Mesangial cell (primary cell): ENCODE results near the gene PDE10A. TPM values are rescaled to one million over a fixed set of nuclear protein-coding genes. Genes with fewer than 3 reads are reported as not detected.

Source experiments
- total RNA-seq: library from RNA; depleted of rRNA; stranded (reverse); fragments of >200 nt; gene quantifications from 2 replicates; pipeline ENCODE4 v1.2.3, GENCODE V29; 2015

Gene PDE10A
- total RNA-seq = 9.6 and 13.8 TPM in 2 replicates

GRCh38 chr6:165662749-165663376 lies at the start of gene PDE10A:
Gene PDE10A (minus strand): TSS chr6:165663241. CDS start chr6:165662811, 430 bp downstream.

GRCh38 chr6:165308926-165309731 lies 353.9 kb downstream of the PDE10A start, which contains the start of gene C6orf118:
Gene C6orf118 (minus strand): TSS chr6:165309605. CDS start chr6:165309586, 19 bp downstream.

